IMR-90 (cell line): ENCODE measurements around the gene AUTS2.

ENCODE experiments used
- BHLHE40 ChIP-seq: fragments of 150-350 bp; IDR thresholded peaks from 2 replicates; pipeline ENCODE4 v1.6.1; 2016; ENCODE audit warnings: mild to moderate bottlenecking, low read depth, low read length
- CEBPB ChIP-seq: IDR thresholded peaks from 2 replicates; pipeline ENCODE4 v1.6.1; 2012; ENCODE audit warnings: low read depth, low read length, improper control_type of control experiment
- CHD1 ChIP-seq: IDR thresholded peaks from 2 replicates; pipeline ENCODE4 v1.6.1; 2012; ENCODE audit warnings: low read depth, low read length, improper control_type of control experiment
- CTCF ChIP-seq: conservative IDR thresholded peaks from 2 replicates; pipeline ENCODE4 v1.5.1; 2012; ENCODE audit warnings: mild to moderate bottlenecking, low read depth, low read length, improper control_type of control experiment
- ELK1 ChIP-seq: fragments of 150-350 bp; IDR thresholded peaks from 2 replicates; pipeline ENCODE4 v1.6.1; 2016; ENCODE audit warnings: low read depth, mild to moderate bottlenecking, low read length, moderate library complexity, borderline replicate concordance
- FOS ChIP-seq: fragments of 150-350 bp; IDR thresholded peaks from 2 replicates; pipeline ENCODE4 v1.6.1; 2016; ENCODE audit warnings: low read depth, low read length
- MAFK ChIP-seq: IDR thresholded peaks from 2 replicates; pipeline ENCODE4 v1.6.1; 2012; ENCODE audit warnings: low read depth, low read length, improper control_type of control experiment
- MXI1 ChIP-seq: IDR thresholded peaks from 2 replicates; pipeline ENCODE4 v1.6.1; 2012; ENCODE audit warnings: low read depth, mild to moderate bottlenecking, low read length, moderate library complexity, borderline replicate concordance
- POLR2A ChIP-seq: IDR thresholded peaks from 2 replicates; pipeline ENCODE4 v1.6.1; 2012; ENCODE audit warnings: mild to moderate bottlenecking, low read depth, low read length
- RAD21 ChIP-seq: IDR thresholded peaks from 2 replicates; pipeline ENCODE4 v1.6.1; 2012; ENCODE audit warnings: low read length, improper control_type of control experiment
- RCOR1 ChIP-seq: IDR thresholded peaks from 2 replicates; pipeline ENCODE4 v1.6.1; 2012; ENCODE audit warnings: mild to moderate bottlenecking, low read length, improper control_type of control experiment; ENCODE audit not compliant: insufficient replicate concordance
- RFX5 ChIP-seq: IDR thresholded peaks from 2 replicates; pipeline ENCODE4 v1.8.0; 2012; ENCODE audit warnings: low read depth, mild to moderate bottlenecking, low read length, moderate library complexity
- SMC3 ChIP-seq: fragments of 150-350 bp; IDR thresholded peaks from 2 replicates; pipeline ENCODE4 v1.6.1; 2016; ENCODE audit warnings: low read depth, mild to moderate bottlenecking, antibody characterized with exemption, low read length, moderate library complexity

- TF ChIP-seq CTCF (no peak), POLR2A (no peak), MXI1 (no peak), CEBPB (no peak), MAFK (no peak), ELK1 (no peak), SMC3 (no peak), RAD21 (no peak), RCOR1 (no peak), BHLHE40 (no peak), RFX5 (no peak), FOS (no peak), CHD1 (no peak)
Observed at GRCh38 chr7:69820479-69821192, 222.4 kb downstream of the AUTS2 start.
